ENCODE measurements around the gene MTX1.
A peak's percentile ranks its signal among the peaks of the same experiment; 100 is the strongest.
"Not testable (repeated sequence)": the region's sequence is repeated elsewhere in the genome, so short reads cannot be mapped to it uniquely, and the experiment has no call there.

MTX1 gene

GRCh38 chr1:155208541-155209311 is at the start of gene MTX1:
Gene MTX1 (plus strand): TSS chr1:155208695. CDS start chr1:155208805, 110 bp downstream.
- peak; percentile 67 for DNase-seq (ENCODE audit: low spot score)

- DNase-seq (ENCODE audit: low spot score): no peak
Measured at GRCh38 chr1:155158991-155159390, 49.5 kb upstream of the MTX1 start.

GRCh38 chr1:155160128-155160527 is 48.4 kb upstream of the MTX1 start:
- DNase-seq (ENCODE audit: low spot score): no peak

DNA sequence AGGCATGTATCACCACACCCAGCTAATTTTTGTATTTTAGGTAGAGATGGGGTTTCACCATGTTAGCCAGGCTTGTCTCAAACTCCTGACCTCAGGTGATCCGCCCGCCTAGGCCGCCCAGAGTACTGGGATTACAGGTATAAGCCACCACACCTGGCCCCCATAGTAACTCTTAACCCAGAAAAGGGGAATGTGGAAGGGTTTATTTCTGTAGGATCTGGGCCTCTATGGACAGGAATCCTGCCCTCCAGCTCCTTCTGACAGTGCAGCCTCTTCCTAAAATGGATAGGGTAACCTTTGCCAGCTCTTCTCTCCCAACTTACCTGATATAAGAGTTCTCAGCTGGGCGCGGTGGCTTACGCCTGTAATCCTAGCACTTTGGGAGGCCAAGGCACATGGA is 45.9 kb upstream of the MTX1 start:
- DNase-seq (ENCODE audit: low spot score): not testable (repeated sequence)

DNA sequence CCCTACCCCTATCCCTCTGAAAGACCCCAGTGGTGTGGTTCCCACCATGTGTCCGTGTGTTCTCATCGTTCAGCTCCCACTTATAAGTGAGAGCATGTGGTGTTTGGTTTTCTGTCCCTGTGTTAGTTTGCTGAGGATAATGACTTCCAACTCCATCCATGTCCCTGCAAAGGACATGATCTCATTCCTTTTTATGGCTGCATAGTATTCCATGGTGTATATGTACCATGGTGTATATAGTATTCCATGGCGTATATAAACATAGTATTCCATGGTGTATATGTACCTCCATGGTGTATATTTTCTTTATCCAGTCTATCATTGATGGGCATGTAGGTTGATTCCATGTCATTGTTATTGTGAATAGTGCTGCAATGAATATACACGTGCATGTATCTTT is 44.7 kb upstream of the MTX1 start:
- DNase-seq (ENCODE audit: low spot score): not testable (repeated sequence)

DNA sequence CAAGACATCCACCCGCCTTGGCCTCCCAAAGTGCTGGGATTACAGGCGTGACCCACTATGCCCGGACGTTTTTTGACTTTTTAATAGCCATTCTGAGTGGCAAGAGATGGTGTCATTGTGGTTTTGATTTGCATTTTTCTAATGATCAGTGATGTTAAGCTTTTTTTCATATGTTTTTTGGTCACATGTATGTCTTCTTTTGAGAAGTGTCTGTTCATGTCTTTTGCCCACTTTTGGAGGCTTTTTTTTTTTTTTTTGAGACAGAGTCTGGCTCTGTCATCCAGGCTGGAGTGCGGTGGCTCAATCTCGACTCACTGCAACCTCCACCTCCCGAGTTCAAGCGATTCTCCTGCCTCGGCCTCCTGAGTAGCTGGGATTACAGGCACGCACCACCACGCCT is 43.9 kb upstream of the MTX1 start:
- DNase-seq (ENCODE audit: low spot score): not testable (repeated sequence)

DNA sequence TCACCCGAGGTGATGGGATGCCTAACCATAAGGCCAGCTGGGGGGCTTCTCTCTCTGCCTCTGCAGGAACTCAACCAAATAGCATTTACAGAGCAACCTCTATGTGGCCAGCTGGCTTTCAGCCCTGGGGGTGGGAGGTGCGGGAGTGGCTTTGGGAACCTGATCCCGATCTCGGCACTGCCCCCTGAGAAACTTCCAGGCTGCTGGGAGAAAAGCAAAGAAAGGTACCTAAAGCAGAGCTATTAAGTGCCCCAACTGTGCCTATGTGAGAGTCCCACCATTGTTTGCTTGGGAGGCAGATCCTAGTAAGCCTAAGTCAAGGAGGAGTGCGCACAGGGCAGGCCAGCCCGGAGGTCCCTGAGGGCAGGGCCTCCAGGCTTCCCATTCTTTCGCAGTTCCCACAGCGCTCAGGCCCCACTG is 42.4 kb upstream of the MTX1 start:
- DNase-seq (ENCODE audit: low spot score): no peak

DNA sequence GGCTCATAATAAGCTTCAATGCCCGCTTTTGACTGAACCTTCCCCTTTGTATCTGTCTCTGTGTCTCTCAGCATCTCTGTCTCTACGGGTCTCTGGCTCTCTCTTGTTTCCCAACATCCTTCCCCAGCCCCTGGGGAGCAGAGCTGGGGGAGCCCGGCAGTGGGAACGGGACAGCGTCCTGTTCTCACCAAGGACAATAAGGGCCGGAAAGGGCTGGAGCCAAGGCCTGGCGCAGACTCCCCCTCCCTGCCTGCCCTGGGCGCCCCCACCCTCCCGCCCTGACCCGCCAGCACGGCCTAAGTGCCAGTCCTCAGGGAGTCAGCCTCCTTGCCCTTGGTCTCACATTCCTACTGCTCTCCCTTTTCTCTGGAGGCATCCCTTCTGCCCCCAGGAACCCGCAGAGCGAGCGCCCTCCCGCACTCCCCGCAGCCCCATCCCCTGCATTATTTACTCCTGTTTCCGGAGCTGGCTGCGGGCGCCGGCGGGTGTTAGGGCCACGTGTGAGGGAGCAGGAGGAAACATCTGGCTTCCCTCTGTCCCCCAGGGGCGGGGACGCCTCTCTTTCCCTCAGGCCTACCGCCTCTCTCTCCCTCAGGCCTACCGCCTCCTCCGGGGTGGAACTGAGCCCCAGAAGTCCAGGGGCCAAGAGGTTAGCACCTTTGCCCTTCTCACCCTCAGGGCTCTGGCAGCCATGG is 41.9 kb upstream of the MTX1 start:
- no peak for DNase-seq (ENCODE audit: low spot score)

DNA sequence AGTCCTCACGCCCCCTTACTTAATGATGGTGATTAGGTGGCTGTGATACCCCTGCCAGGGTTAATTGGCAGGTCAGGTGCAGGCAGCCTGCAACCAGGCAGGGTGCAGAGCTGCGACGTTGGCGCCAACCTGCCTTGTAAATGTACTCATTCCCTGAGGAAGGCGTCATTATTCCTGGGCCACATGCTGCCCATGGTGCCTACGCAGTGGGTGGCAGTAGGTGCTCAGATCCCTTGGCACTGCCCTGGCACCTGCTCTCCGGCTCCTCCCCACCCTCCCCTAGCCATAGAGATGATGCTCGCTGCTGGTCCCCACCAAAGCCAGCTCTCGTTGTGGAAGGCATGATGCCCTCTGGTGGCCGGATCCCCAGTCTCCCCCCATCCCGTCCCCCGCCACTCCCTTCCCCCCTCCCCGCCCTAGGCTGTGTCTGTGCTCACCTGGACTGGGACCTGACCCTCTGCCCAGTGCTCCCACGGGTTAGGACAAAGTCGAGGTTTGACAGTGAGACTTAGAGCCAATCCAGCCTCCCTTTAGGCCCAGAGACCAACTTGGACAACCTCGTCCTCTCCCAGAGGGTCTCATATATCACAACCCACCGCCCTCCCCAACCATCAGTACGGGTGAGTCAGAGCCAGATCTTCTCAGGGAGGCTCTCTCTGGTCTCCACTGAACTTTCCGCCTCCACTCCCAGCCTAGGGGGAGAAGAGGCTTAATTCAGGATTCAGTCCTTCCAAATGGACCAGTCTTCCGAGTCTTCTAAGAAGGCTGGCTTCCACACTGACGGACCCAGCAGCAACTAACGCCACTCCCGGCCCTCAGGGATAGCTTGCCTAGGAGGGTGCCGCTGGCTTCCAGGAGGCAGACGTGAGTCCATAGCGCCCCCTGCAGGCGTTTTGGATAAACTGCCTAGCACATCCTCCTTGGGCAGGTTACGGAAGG is 41.1 kb upstream of the MTX1 start:
- DNase-seq (ENCODE audit: low spot score): peak; percentile 80

DNA sequence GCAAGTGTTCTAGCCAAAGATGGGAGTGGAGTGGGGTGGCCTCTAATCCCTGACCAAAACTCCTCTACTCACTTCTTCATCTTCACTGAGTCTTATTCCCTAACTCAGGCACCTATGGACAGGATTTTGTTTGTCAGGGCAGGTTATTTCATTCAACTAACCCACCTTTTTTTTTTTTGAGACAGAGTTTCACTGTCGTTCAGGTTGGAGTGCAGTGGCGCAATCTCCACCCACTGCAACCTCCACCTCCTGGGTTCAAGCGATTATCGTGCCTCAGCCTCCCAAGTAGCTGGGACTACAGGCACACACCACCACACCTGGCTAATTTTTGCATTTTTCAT is 40.4 kb upstream of the MTX1 start:
- not testable (repeated sequence) for DNase-seq (ENCODE audit: low spot score)

- DNase-seq (ENCODE audit: low spot score): no peak
Measured at GRCh38 chr1:155168456-155169210, 39.9 kb upstream of the MTX1 start.

- no peak for DNase-seq (ENCODE audit: low spot score)
Measured at GRCh38 chr1:155169541-155169940, 39.0 kb upstream of the MTX1 start.

GRCh38 chr1:155170101-155170785 is 38.3 kb upstream of the MTX1 start:
- DNase-seq (ENCODE audit: low spot score): no peak

DNA sequence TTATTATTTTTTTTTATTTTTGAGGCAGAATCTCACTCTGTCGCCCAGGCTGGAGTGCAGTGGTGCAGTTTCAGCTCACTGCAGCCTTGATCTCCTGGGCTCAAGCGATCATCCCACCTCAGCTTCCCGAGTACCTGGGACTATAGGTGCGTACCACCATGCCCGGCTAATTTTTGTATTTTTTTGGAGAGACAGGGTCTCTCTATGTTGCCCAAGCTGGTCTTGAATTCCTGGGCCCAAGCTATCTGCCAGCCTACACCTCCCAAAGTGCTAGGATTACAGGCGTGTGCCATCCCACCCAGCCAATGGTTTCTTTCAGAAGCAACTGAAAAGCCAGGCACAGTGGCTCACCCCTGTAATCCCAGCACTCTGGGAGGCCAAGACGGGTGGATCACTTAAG is 37.7 kb upstream of the MTX1 start:
- no peak for DNase-seq (ENCODE audit: low spot score)

DNA sequence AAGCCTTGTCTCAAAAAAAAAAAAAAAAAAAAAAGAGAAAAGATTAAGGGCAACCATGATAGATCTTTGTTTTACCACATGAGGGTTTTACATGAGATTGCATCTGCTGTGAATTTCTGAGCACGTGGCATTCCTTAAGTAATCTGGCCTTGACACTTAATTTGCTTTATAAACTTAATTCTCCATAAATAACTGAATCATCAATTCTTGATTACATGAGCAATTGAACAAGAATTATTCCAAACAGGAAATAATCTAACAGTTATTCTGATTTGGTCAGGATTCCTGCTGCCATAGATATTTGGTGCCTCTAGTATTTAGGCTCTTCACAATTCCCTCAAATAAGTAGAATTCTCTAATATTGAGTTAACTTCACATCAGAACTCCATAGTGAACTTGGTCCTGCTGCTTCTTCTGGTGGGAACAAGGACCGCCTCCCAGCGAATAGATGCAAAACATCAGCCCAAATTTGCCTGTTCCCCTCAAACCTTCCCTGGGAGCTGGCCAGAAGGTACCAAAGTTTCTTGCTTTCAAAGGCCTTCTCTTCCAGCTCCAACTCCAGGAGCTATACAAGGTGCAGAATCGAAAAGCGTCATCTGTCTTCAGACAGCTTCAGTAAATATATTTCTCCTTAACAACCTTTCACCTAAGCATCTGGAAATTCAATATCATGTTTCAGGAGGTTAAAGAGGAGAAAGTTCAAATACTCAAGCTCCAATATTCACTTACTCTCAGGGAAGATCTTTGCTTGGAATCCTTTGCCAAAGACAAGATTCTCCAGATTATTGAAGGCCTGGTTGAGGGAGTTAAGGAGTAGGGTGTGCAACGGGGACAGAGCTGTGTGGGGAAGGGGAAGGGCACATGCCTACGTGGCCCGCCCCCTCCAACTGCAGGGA is 36.4 kb upstream of the MTX1 start:
- no peak for DNase-seq (ENCODE audit: low spot score)

DNA sequence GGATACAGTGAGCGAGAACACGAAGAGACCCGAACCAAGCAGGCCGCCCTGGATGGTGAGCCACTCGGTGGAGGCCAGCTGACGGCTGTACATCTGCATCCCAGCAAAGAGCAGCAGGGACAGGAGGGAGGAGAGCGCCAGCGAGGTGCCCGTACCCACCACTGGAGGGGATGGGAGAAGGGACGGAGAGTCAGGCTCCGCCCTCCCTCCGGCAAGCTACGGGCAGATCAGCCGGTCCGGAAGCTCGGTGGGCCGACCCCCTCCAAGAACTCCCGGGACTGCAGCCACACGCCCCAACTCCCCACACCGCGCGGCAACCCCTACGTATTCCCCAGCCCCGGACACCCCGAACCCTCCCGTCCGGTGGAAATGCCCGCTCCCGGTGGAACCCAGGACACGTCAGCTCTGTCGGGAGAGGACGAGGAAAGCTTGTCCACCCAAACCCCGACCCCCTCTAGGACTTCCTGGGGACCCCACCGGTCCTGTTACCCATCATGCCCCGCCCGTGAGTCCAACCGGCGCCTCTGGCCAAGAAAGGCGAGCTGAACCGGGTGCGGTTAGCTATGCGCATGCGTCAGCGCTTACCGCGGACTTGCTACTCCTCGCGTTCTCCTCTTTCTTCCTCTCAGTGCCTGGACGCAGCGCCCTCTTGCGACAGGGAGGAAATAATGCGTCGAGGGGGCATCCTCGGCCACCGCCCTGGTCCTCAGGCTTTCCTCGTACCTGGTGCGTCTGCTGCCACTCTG is 35.6 kb upstream of the MTX1 start, which contains the start of gene KRTCAP2:
Gene KRTCAP2, minus strand, starts transcription at position 573 of the 746 bp plus-strand sequence. Its CDS starts 80 bp downstream, at position 493.
- peak; percentile 94 for DNase-seq (ENCODE audit: low spot score)

DNA sequence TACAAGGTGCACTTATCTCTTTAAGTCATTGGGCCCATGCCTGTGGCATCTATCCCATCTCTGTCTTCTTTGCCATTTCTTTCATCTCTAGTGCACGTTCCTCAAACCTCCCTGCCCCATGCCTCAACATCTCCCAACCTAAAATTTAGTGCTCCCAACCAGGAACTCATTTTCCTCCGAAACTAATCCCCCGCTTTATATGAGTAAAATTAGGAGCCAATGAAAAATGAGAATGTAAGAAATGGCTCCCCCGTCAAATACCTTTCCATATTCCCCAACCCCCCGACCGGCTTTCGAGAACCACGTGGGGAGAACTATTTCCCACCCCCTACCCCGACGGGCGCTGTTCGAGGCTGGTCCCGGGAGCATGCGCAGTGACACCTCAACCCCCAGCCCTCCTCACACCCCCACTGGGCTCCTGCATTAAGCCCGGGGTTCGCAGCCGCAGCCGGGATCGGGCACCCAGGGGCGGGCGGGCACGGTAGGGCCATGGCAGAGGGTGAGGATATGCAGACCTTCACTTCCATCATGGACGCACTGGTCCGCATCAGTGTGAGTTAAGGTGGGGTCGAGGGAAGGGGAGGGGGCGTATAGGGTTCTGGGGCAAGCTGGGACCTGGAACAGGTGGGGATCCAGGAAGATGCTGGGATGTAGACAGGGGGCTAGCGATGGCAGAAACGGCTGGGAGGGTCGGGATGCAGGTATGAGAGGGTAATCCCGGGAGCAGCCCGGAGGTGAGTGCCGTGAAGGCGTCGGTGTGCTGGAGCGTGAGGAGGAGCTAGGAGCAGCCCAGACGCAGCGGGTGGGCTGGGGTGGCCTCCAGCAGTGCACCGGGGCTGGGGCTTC is 34.8 kb upstream of the MTX1 start, which contains the start of gene TRIM46:
Gene TRIM46, plus strand, starts transcription at position 372 of the 846 bp plus-strand sequence. Its CDS starts 118 bp downstream, at position 490.
- no peak for DNase-seq (ENCODE audit: low spot score)

All from SW480 (cell line).